Stimulated activated naive CD8-positive, alpha-beta T cell treated with anti-CD3 and anti-CD28 coated beads, Interleukin-15, amount 100 ng/mL, for 72 hours (primary cell): ENCODE measurements around the gene GBE1.

Experiments used
- ATAC-seq: fragments of 150-1000 bp; cut with Tn5 transposase; 2 replicates; pipeline ENCODE4 v1.10.0; 2021; ENCODE audit warnings: mild to moderate bottlenecking, moderate library complexity
- DNase-seq, 2 donors: peaks; one replicate each; pipeline ENCODE4 v3.0.0; 2021 to 2022
- H3K27ac Mint-ChIP-seq, 2 donors: one replicate each; pipeline ENCODE4 v1.8.0; 2022; ENCODE audit warnings: mild to moderate bottlenecking in 2 of 2, mixed read lengths in 2 of 2, moderate library complexity in 2 of 2
- H3K27me3 Mint-ChIP-seq: one replicate; pipeline ENCODE4 v1.8.0; 2022; ENCODE audit warnings: mixed read lengths
- H3K4me1 Mint-ChIP-seq: one replicate; pipeline ENCODE4 v1.8.0; 2022; ENCODE audit warnings: mild to moderate bottlenecking, mixed read lengths
- H3K4me3 Mint-ChIP-seq, 2 donors: one replicate each; pipeline ENCODE4 v1.8.0; 2022; ENCODE audit warnings: mild to moderate bottlenecking in 2 of 2, mixed read lengths in 2 of 2, moderate library complexity in 1 of 2
- H3K9me3 Mint-ChIP-seq, 2 donors: one replicate each; pipeline ENCODE4 v1.8.0; 2022; ENCODE audit warnings: mixed read lengths in 2 of 2

The GBE1 gene

DNA sequence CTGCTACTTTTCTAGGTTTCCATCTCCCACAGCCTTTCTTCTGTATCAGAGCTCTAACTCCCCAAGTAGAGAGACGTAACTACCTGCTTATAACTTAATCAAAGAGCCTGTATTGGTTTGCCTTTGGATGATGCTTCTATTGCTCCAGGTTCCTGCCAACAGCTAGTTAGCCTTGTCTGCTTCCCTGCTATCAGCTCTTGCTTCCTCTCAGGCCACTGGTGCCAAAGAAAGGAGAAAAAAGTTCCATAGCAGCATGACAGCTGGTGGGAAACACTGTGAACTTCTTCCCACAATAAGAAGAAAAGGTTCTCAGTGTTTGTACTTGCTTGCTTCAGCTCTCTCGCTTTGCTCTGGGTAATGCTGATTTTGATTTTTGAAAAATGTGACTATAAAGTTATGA, 206.6 kb downstream of the GBE1 start:
- H3K9me3 Mint-ChIP-seq, result peaks cover 10 to 15% of the 10 kb centered on the region in 2 donors
- ATAC-seq, result no peak
- no peak for DNase-seq
- no peaks in the 10 kb centered on the region for H3K4me1 Mint-ChIP-seq
- H3K4me3 Mint-ChIP-seq, result no peak overlapping the region
- no peak overlapping the region for H3K27ac Mint-ChIP-seq
- no peaks in the 10 kb centered on the region for H3K27me3 Mint-ChIP-seq

DNA sequence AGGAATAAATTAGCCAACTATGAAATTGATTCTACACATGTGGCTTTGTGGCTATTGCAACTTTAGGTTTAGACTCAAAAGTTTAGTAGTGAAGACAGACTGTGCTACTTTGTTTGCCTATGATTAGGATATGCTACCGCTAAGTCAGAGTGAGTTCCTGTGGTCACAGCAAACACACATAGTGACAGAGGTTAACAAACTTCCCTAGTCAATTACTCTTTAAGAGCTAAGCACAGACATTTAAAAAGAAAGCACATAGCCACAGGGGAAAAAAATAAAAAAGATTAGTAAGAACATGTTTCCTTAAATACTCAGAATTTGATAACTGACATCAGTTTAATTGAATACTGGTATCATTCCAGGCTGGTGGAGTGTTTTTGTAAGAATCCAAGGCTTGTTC, 207.1 kb downstream of the GBE1 start:
- Mint-ChIP-seq H3K4me1 (no peaks in the 10 kb centered on the region), H3K27me3 (no peaks in the 10 kb centered on the region), H3K9me3 (peaks cover 10 to 15% of the 10 kb centered on the region in 2 donors), H3K27ac (no peak overlapping the region), H3K4me3 (no peak overlapping the region)
- no peak for ATAC-seq
- no peak for DNase-seq

DNA sequence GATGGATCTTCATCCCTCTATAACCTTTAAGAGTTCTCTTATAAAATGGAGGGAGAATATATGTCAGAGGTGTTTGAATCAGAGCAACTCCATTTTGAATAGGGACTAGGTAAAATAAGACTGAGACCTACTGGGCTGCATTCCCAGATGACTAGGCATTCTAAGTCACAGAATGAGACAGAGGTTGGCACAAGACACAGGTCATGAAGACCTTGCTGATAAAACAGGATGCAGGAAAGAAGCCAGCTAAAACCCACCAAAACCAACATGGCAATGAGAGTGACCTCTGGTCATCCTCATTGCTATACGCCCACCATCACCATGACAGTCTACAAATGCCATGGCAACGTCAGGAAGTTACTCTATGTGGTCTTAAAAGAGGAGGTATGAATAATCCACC, 211.0 kb downstream of the GBE1 start:
- DNase-seq, result no peak
- H3K27ac Mint-ChIP-seq, result no peak overlapping the region
- H3K27me3 Mint-ChIP-seq, result no peaks in the 10 kb centered on the region
- H3K9me3 Mint-ChIP-seq, result peaks cover 17 to 22% of the 10 kb centered on the region in 2 donors
- H3K4me3 Mint-ChIP-seq, result no peak overlapping the region
- H3K4me1 Mint-ChIP-seq, result no peaks in the 10 kb centered on the region
- no peak for ATAC-seq

DNA sequence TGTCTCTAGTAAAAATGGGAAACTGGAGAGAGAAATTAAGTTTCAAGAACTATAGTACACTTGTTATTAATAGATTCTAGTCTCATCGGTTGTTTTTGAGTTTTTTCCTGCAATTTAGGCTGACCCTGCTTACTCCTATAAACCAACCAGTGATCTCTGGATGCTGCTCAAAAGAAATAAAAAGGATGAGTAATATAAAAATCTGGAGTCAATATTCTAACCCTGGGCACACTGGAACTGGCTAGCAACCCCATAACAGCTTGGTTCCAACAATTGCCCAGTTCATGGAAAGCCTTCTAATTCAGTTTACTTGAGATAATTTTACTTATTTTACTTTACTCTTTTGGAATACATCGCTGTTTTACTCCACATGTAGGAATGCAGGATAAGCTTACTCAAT, 211.6 kb downstream of the GBE1 start:
- ATAC-seq (no peak), DNase-seq (no peak)
- no peak overlapping the region for H3K27ac Mint-ChIP-seq
- H3K27me3 Mint-ChIP-seq, result no peaks in the 10 kb centered on the region
- H3K4me1 Mint-ChIP-seq, result no peaks in the 10 kb centered on the region
- no peak overlapping the region for H3K4me3 Mint-ChIP-seq
- peaks cover 17 to 22% of the 10 kb centered on the region in 2 donors for H3K9me3 Mint-ChIP-seq

DNA sequence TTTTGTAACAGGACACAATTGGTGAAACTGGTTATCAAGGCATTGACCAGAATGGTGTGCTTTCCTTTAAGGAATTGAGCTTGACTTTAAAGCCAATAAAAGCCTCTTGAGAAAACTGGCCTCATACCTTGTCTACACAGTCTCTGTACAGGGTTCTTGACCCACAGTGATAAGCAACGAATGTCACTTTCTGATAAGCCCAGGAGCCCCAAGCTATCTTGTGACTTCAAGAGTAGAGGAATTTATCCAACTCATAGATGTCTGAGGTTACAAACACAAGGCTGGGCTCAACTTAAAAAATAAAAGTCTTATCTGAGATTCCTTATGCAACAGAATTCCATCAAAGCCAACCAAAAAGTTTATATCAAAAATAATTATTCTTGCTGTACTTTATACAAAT, 212.1 kb downstream of the GBE1 start:
- peaks cover 17 to 22% of the 10 kb centered on the region in 2 donors for H3K9me3 Mint-ChIP-seq
- no peak for ATAC-seq
- DNase-seq, result no peak
- no peak overlapping the region for H3K27ac Mint-ChIP-seq
- no peak overlapping the region for H3K4me3 Mint-ChIP-seq
- H3K27me3 Mint-ChIP-seq, result no peaks in the 10 kb centered on the region
- no peaks in the 10 kb centered on the region for H3K4me1 Mint-ChIP-seq

DNA sequence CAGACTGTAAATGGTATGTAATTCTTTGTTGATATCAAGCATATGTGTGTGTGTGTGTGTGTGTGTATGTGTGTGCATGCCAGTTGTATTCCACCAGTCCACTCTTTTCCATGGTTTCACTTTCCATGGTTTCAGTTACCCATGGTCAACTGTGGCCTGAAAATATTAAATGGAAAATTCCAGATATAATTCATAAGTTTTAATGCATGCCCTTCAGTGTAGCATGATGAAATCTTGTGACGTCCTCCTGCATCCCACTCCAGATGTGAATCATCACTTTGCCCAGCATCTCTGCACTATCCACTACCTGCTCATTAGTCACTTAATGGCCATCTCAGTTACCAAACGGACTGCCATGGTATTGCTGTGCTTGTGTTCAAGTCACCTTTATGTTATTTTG, 215.9 kb downstream of the GBE1 start:
- no peak for ATAC-seq

DNA sequence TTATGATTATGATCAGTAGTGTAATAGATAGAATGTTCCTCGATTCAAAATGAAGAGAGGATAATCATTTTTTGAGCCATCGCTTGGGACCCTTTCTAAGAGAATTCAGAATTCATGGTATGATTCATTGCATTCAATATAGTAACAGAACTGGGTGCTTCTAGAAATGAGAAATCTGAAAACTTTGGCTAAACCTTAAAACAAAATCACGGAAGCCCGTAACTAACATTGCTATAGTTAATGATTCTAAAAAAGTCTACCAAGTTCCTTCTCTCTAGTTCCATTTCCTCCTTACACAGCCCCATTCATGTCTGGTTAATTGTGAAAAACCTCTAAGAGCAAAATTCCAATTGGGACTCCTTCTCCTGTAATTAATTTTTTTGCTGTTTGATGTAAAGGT, 217.1 kb downstream of the GBE1 start:
- Mint-ChIP-seq H3K4me1 (no peaks in the 10 kb centered on the region), H3K27ac (no peak overlapping the region), H3K4me3 (no peak overlapping the region), H3K27me3 (no peaks in the 10 kb centered on the region), H3K9me3 (peaks cover 7 to 8% of the 10 kb centered on the region in 2 donors)
- ATAC-seq (no peak), DNase-seq (no peak)

More for the DNA sequence above, 215.9 kb downstream of the GBE1 start:
- peak overlapping the region in 1 of 2 donors; percentile 15 for H3K27ac Mint-ChIP-seq
- no peaks in the 10 kb centered on the region for H3K27me3 Mint-ChIP-seq
- H3K4me1 Mint-ChIP-seq, result no peaks in the 10 kb centered on the region
- H3K4me3 Mint-ChIP-seq, result no peak overlapping the region
- peaks cover 8 to 12% of the 10 kb centered on the region in 2 donors for H3K9me3 Mint-ChIP-seq
- DNase-seq, result no peak

DNA sequence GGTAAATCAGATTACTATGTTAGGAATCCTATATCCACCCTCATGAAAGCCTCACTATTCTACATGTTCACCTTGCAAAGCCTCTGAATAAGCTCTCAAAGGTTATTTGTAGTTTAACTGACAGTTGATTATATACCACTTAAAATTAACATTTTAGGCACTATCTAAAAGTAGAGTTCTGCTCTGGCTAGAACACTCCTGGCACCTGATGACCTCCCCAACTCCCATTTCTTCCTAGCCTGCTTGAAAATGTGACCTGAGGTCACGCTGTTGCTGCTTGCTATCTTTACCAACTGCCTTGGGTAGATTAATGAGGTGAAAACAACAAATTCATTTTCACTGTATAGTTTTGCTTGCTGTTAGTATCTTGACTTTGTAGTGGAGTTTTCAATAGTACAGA, 220.7 kb downstream of the GBE1 start:
- Mint-ChIP-seq H3K27ac (no peak overlapping the region), H3K9me3 (no peaks in the 10 kb centered on the region), H3K4me3 (no peak overlapping the region), H3K4me1 (no peaks in the 10 kb centered on the region), H3K27me3 (no peaks in the 10 kb centered on the region)
- ATAC-seq, result no peak
- no peak for DNase-seq

DNA sequence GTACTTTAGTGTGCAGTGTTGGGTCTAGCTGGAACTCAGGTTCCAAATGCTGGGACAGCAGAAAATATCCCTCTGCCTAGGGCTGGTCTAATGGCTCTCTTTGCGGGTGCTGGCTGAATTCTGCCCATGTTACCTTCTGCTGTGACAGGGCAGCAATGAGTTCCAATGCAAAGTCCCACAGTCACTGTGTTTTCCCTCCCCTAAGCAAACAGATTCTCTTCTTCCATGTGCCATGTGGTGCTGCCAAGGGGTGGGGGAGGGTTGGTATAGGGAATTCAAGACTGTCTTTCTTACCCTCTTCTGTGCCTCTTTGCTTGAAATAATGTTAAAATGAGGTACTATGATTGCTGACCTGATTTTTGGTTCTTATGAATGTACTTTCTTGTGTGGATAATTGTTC, 229.6 kb downstream of the GBE1 start:
- Mint-ChIP-seq H3K27me3 (no peaks in the 10 kb centered on the region), H3K4me3 (no peak overlapping the region), H3K9me3 (peaks cover 18 to 33% of the 10 kb centered on the region in 2 donors), H3K4me1 (no peaks in the 10 kb centered on the region), H3K27ac (no peak overlapping the region)
- DNase-seq (no peak), ATAC-seq (no peak)

DNA sequence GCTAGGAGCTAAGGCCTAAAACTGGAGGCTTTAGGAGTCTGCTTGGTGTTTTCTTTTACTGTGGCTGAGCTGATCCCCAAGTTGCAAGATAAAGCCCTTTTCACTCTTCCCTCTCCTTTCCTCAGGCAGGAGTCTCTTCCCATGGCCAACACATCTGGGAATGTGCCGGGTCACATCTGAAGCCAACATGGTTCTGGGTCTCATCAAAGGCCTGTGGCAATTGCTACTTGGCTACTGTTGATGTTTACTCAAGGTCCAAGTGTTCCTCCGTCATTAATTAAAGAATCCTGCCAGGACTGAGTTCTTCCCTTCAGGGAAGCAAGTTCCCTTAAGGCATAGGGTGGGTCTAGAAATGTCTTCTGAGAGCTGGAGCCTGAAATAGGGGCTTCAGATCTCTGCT, 230.2 kb downstream of the GBE1 start:
- ATAC-seq (no peak), DNase-seq (no peak)
- Mint-ChIP-seq H3K4me1 (no peaks in the 10 kb centered on the region), H3K27ac (no peak overlapping the region), H3K27me3 (no peaks in the 10 kb centered on the region), H3K4me3 (no peak overlapping the region), H3K9me3 (peaks cover 18 to 33% of the 10 kb centered on the region in 2 donors)

DNA sequence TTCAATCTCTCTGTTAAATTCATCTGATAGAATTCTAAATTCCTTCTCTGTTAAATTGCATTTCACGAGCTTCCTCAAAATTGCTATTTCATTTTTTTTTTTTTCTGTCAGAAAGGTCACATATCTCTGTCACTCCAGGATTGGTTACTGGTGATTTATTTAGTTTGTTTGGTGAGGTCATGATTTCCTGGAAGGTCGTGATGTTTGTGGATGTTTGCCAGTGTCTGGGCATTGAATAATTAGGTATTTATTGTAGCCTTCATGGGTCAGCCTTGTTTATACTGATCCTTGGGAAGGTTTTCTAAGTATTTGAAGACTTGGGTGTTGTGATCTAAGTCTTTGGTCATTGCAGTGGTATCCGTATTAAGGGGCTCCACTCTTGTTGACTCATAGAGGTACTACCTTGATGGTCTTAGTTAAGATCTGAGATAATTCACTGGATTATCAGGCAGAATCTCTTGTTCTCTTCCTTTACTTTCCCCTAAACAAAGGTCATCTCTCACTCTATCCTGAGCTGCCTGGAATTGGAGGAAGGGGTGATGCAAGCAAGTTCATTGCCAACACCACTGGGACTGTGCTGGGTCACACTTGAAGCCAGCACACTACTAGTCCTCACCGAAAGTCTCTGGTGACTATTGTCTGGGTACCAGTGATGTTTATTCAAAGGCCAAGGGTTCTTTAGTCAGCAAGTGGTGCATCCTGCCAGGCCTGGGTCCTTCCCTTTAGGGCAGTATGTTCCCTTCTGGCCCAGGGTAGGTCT, 231.1 kb downstream of the GBE1 start:
- ATAC-seq (no peak), DNase-seq (no peak)
- H3K27ac Mint-ChIP-seq, result no peak overlapping the region
- no peak overlapping the region for H3K4me3 Mint-ChIP-seq
- peaks cover 24 to 42% of the 10 kb centered on the region in 2 donors for H3K9me3 Mint-ChIP-seq
- no peaks in the 10 kb centered on the region for H3K4me1 Mint-ChIP-seq
- H3K27me3 Mint-ChIP-seq, result no peaks in the 10 kb centered on the region

DNA sequence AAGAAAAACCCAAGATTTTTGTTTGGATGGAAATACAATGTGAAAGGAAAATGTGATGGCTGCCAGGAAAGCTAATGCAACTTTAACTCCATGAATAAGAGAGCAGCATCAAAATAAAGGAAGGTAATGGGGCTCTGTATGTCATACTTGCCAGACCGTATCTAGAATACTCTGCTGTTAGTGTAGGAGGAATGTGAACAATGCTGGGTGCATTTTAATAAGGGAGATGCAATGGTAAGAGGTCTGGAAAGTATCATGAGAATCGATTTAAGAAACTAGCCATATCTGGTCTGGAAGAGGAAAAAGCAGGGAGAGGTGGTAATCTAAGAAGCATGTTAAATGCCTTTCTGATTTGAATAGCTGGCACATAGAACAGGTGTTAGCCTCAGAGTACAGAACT, 239.6 kb downstream of the GBE1 start:
- ATAC-seq, result no peak
- DNase-seq, result no peak
- Mint-ChIP-seq H3K4me3 (no peak overlapping the region), H3K9me3 (peaks cover 6 to 16% of the 10 kb centered on the region in 2 donors), H3K27me3 (no peaks in the 10 kb centered on the region), H3K27ac (no peak overlapping the region), H3K4me1 (no peaks in the 10 kb centered on the region)

DNA sequence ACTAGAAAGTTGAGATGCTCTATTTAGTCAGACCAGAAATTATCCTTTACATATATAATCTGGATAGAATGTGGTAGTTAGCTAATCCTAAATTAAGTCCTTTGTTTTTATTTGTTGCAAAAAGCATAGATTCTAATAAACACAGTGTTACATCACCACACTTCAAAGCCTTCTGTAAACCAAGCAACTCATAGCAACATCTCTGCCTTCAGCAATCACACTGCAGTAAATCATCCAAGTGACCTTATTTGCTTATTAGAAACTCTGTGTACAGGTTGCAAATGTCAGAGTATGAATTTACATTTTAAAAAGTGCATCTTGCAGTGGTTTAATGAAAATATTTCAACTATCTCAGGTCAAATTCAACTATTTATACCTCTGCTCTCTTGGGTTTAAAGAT, 242.5 kb downstream of the GBE1 start:
- H3K27ac Mint-ChIP-seq, result no peak overlapping the region
- ATAC-seq, result no peak
- H3K4me1 Mint-ChIP-seq, result no peaks in the 10 kb centered on the region
- H3K27me3 Mint-ChIP-seq, result no peaks in the 10 kb centered on the region
- H3K4me3 Mint-ChIP-seq, result no peak overlapping the region
- DNase-seq, result no peak
- no peaks in the 10 kb centered on the region for H3K9me3 Mint-ChIP-seq

DNA sequence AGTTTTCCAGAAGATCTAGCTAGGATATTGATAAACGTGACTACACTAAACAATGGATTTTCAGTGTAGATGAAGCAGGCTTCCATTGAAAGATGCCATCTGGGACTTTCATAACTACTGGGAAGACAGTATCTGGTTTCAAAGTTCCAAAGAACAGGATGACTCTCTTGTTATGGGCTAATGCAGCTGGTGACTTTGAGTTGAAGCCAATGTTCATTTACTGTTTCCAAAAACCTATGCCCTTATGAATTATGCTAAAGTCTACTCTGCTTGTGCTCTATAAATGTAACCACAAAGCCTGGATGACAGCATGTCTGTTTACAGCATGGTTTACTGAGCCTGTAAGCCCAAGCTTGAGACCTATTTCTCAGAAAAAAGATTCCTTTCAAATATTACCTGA, 245.4 kb downstream of the GBE1 start:
- H3K4me3 Mint-ChIP-seq, result no peak overlapping the region
- no peaks in the 10 kb centered on the region for H3K27me3 Mint-ChIP-seq
- no peaks in the 10 kb centered on the region for H3K9me3 Mint-ChIP-seq
- H3K27ac Mint-ChIP-seq, result no peak overlapping the region
- DNase-seq (no peak), ATAC-seq (no peak)
- no peaks in the 10 kb centered on the region for H3K4me1 Mint-ChIP-seq

DNA sequence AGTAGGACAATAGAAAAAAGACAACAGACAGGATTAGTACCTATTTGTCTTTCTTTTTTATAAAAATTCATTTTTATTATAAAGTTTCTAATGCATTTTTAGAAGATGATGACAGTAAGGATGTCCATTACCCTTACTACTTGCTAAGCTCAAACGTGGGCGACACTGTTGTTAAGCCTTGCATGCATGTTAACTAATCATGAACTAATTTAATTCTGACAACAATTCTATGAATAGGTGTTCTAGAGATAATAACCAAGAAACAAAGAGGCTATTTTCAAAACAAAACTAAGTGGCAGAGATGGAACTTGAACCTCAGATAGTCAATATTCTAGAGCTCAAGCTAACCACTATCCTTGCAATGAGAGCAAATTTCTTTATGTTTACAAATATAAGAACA, 247.9 kb downstream of the GBE1 start:
- no peaks in the 10 kb centered on the region for H3K9me3 Mint-ChIP-seq
- no peaks in the 10 kb centered on the region for H3K4me1 Mint-ChIP-seq
- ATAC-seq (no peak), DNase-seq (no peak)
- no peak overlapping the region for H3K27ac Mint-ChIP-seq
- H3K27me3 Mint-ChIP-seq, result no peaks in the 10 kb centered on the region
- H3K4me3 Mint-ChIP-seq, result no peak overlapping the region

DNA sequence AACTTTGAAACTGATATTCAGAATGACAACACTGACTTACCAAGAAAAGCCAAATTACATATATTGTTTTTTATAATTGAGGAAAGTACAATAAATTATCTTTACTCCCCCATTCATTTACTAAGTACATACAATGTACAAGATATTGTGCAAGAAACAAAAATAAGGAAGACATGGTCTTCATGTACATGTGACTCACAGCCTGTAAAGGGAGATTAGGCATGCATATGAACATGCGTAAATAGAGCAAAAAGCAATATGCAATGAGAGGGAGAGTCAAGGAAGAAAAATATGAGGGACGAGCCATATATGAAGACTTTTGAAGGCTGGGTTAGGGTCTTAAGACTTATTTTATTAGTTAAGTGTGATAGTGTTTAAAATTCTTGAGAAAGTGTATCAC, 258.4 kb downstream of the GBE1 start:
- ATAC-seq (no peak), DNase-seq (no peak)
- Mint-ChIP-seq H3K27me3 (no peaks in the 10 kb centered on the region), H3K9me3 (no peaks in the 10 kb centered on the region), H3K4me3 (no peak overlapping the region), H3K4me1 (no peaks in the 10 kb centered on the region), H3K27ac (no peak overlapping the region)

DNA sequence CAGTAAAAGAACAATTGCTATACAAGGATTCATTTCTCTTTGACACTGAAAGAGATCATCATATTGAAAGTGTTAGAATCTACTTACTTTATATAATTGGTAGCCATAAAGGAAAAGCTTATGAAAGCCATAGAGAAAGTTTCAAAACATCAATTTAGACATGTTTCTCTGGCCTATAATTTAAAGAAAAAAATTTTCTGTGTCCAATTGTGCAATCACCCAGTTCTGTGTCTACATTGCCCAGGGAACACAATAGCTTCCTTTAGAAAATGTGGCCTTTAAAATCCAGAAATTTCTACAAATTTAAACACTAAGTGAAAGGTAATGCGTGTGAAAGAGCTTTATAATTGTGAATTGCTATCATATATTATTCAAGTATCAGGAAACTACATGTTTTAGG, 259.2 kb downstream of the GBE1 start:
- Mint-ChIP-seq H3K27ac (no peak overlapping the region), H3K4me1 (no peaks in the 10 kb centered on the region), H3K4me3 (no peak overlapping the region), H3K27me3 (no peaks in the 10 kb centered on the region), H3K9me3 (no peaks in the 10 kb centered on the region)
- DNase-seq, result no peak
- ATAC-seq, result no peak
